H9 (cell line): Measurements from ENCODE around the gene OSTF1. TPM values are rescaled to one million over a fixed set of nuclear protein-coding genes. Genes with fewer than 3 reads are reported as not detected.

Experiments
- DNase-seq: peaks from one replicate; pipeline ENCODE4 v3.0.0-alpha.2; 2017
- H2AFZ ChIP-seq: one replicate; pipeline ENCODE4 v1.6.1; 2013; ENCODE audit warnings: mild to moderate bottlenecking, low read length, control low read depth, moderate library complexity
- H2AK5ac ChIP-seq: 2 replicates; pipeline ENCODE4 v1.6.1; 2013; ENCODE audit warnings: low read length, control low read depth, mixed read lengths; ENCODE audit not compliant: insufficient read length
- H2BK120ac ChIP-seq: one replicate; pipeline ENCODE4 v1.6.1; 2013; ENCODE audit warnings: low read depth, mild to moderate bottlenecking, low read length, control low read depth, inconsistent platforms; ENCODE audit not compliant: poor library complexity, severe bottlenecking
- H2BK12ac ChIP-seq: 2 replicates; pipeline ENCODE4 v1.6.1; 2013; ENCODE audit warnings: low read length, control low read depth, mixed read lengths, low read depth; ENCODE audit not compliant: insufficient read length
- H2BK15ac ChIP-seq: 2 replicates; pipeline ENCODE4 v1.6.1; 2013; ENCODE audit warnings: low read depth, low read length, control low read depth
- H2BK20ac ChIP-seq: one replicate; pipeline ENCODE4 v1.6.1; 2013; ENCODE audit warnings: low read depth, mild to moderate bottlenecking, low read length, control low read depth, inconsistent platforms; ENCODE audit not compliant: poor library complexity, severe bottlenecking
- H2BK5ac ChIP-seq: 2 replicates; pipeline ENCODE4 v1.6.1; 2013; ENCODE audit warnings: low read length, control low read depth, mixed read lengths; ENCODE audit not compliant: insufficient read length
- H3K14ac ChIP-seq: 2 replicates; pipeline ENCODE4 v1.6.1; 2013; ENCODE audit warnings: low read length, control low read depth; ENCODE audit not compliant: insufficient read depth
- H3K18ac ChIP-seq: 2 replicates; pipeline ENCODE4 v1.6.1; 2013; ENCODE audit warnings: low read depth, mild to moderate bottlenecking, mixed read lengths, low read length, control low read depth; ENCODE audit not compliant: insufficient read length
- H3K23ac ChIP-seq: 2 replicates; pipeline ENCODE4 v1.6.1; 2013; ENCODE audit warnings: low read length, control low read depth, mixed read lengths, low read depth; ENCODE audit not compliant: insufficient read length
- H3K23me2 ChIP-seq: 2 replicates; pipeline ENCODE4 v1.6.1; 2013; ENCODE audit warnings: low read depth, mild to moderate bottlenecking, mixed read lengths, low read length, control low read depth; ENCODE audit not compliant: insufficient read length, poor library complexity, severe bottlenecking
- H3K27ac ChIP-seq: 2 replicates; pipeline ENCODE4 v1.5.1; 2013; ENCODE audit warnings: low read length, control low read depth, mixed read lengths, low read depth; ENCODE audit not compliant: insufficient read length
- H3K27me3 ChIP-seq: 2 replicates; pipeline ENCODE4 v1.6.1; 2013; ENCODE audit warnings: low read length, control low read depth, inconsistent platforms; ENCODE audit not compliant: insufficient read depth
- H3K4ac ChIP-seq: 2 replicates; pipeline ENCODE4 v1.6.1; 2013; ENCODE audit warnings: low read depth, mild to moderate bottlenecking, control low read depth, inconsistent platforms, low read length, moderate library complexity
- H3K4me1 ChIP-seq: 2 replicates; pipeline ENCODE4 v1.6.1; 2013; ENCODE audit warnings: low read length, control low read depth, inconsistent platforms; ENCODE audit not compliant: insufficient read depth
- H3K4me2 ChIP-seq: 2 replicates; pipeline ENCODE4 v1.6.1; 2013; ENCODE audit warnings: low read length, control low read depth, mixed read lengths; ENCODE audit not compliant: insufficient read length, insufficient read depth
- H3K56ac ChIP-seq: 2 replicates; pipeline ENCODE4 v1.6.1; 2013; ENCODE audit warnings: low read depth, mild to moderate bottlenecking, mixed read lengths, low read length, control low read depth; ENCODE audit not compliant: insufficient read length
- H3K79me1 ChIP-seq: 2 replicates; pipeline ENCODE4 v1.6.1; 2013; ENCODE audit warnings: low read depth, mild to moderate bottlenecking, moderate library complexity, low read length, control low read depth, inconsistent platforms; ENCODE audit not compliant: insufficient read depth, poor library complexity, severe bottlenecking
- H3K79me2 ChIP-seq: 2 replicates; pipeline ENCODE4 v1.6.1; 2013; ENCODE audit warnings: low read length, control low read depth, inconsistent platforms; ENCODE audit not compliant: insufficient read depth
- H3K9ac ChIP-seq: 2 replicates; pipeline ENCODE4 v1.6.1; 2013; ENCODE audit warnings: low read length, control low read depth, mixed read lengths; ENCODE audit not compliant: insufficient read length; ENCODE audit errors: extremely low read depth
- H3K9me3 ChIP-seq: one replicate; pipeline ENCODE4 v1.6.1; 2013; ENCODE audit warnings: low read depth, low read length, inconsistent platforms; ENCODE audit not compliant: control insufficient read depth
- H3T11ph ChIP-seq: one replicate; pipeline ENCODE4 v1.6.1; 2013; ENCODE audit warnings: mild to moderate bottlenecking, low read length, control low read depth, inconsistent platforms
- H4K20me1 ChIP-seq: one replicate; pipeline ENCODE4 v1.6.1; 2013; ENCODE audit not compliant: control insufficient read depth, insufficient read length, insufficient read depth
- H4K5ac ChIP-seq: 2 replicates; pipeline ENCODE4 v1.6.1; 2013; ENCODE audit warnings: low read depth, mild to moderate bottlenecking, mixed read lengths, low read length, control low read depth; ENCODE audit not compliant: insufficient read length
- H4K8ac ChIP-seq: replicated peaks from 2 replicates; pipeline ENCODE4 v1.6.1; 2013; ENCODE audit warnings: low read length, control low read depth, mixed read lengths, low read depth; ENCODE audit not compliant: insufficient read length
- H4K91ac ChIP-seq: 2 replicates; pipeline ENCODE4 v1.6.1; 2013; ENCODE audit warnings: low read depth, mild to moderate bottlenecking, moderate library complexity, mixed read lengths, low read length, control low read depth; ENCODE audit not compliant: insufficient read length
- H3K27ac Mint-ChIP-seq, 3 experiments: 2 replicates in 2 of 3; 3 replicates in 1 of 3; pipeline ENCODE4 v1.8.0; 2020 to 2021; ENCODE audit warnings: mixed read lengths in 3 of 3, mild to moderate bottlenecking in 1 of 3, moderate library complexity in 1 of 3
- H3K27me3 Mint-ChIP-seq: 2 replicates; pipeline ENCODE4 v1.8.0; 2021; ENCODE audit warnings: low read depth, mild to moderate bottlenecking, moderate library complexity, mixed read lengths
- H3K36me3 Mint-ChIP-seq, 3 experiments: 2 replicates in 2 of 3; 3 replicates in 1 of 3; pipeline ENCODE4 v1.8.0; 2020 to 2021; ENCODE audit warnings: low read depth in 3 of 3, mixed read lengths in 3 of 3; ENCODE audit not compliant: insufficient read depth in 1 of 3
- H3K4me1 Mint-ChIP-seq, 2 experiments: 2 replicates each; pipeline ENCODE4 v1.8.0; 2020; ENCODE audit warnings: mixed read lengths in 2 of 2
- H3K4me3 Mint-ChIP-seq, 2 experiments: 2 replicates in 1 of 2; 3 replicates in 1 of 2; pipeline ENCODE4 v1.8.0; 2020 to 2021; ENCODE audit warnings: mild to moderate bottlenecking in 2 of 2, mixed read lengths in 2 of 2, moderate library complexity in 1 of 2
- H3K9me3 Mint-ChIP-seq, 2 experiments: 2 replicates in 1 of 2; 3 replicates in 1 of 2; pipeline ENCODE4 v1.8.0; 2020; ENCODE audit warnings: mild to moderate bottlenecking in 2 of 2, mixed read lengths in 2 of 2, moderate library complexity in 1 of 2
- WGBS: extraction: QIAGEN DNeasy Blood & Tissue Kit; methylation state at CpG from one replicate; pipeline ENCODE4 v1.1.7; 2013; ENCODE audit warnings: missing lambda C conversion rate, low lambda C conversion rate, mixed read lengths; ENCODE audit not compliant: insufficient read length; ENCODE audit errors: extremely low coverage; 5-methylcytosine and 5-hydroxymethylcytosine counted together
- total RNA-seq: library from RNA; stranded (reverse); gene quantifications from 2 replicates; pipeline ENCODE4 v1.2.1, GENCODE V29; 2021
- TF ChIP-seq, protein P1 (sequence below): fragments of 200-600 bp; sonication (generic); conservative IDR thresholded peaks from 3 replicates; pipeline ENCODE4 v1.8.0; 2021; ENCODE audit warnings: antibody characterized with exemption, mild to moderate bottlenecking

The OSTF1 gene
- total RNA-seq, 1 experiment from 2014 or later, result 16.1 TPM

DNA sequence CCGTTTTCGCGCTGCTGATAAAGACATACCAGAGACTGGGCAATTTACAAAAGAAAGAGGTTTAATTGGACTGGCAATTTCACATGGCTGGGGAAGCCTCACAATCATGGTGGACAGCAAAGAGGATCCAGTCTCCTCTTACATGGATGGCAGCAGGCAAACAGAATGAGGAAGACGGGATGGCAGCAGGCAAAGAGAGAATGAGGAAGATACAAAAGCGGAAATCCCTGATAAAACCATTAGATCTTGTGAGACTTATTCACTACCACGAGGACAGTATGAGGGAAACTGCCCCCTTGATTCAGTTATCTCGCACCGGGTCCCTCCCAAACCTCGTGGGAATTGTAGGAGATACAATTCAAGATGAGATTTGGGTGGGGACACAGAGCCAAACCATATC lies 95.0 kb downstream of the OSTF1 start:
- WGBS, result no CpG with 5 or more reads among the region's 9 CpGs
- H3K18ac ChIP-seq, result no peak overlapping the region

More for the DNA sequence above, 95.0 kb downstream of the OSTF1 start:
- no peak overlapping the region for H4K91ac ChIP-seq
- no peak overlapping the region for H4K8ac ChIP-seq
- H3K27ac ChIP-seq, result no peak overlapping the region
- no peak overlapping the region for H3K27ac Mint-ChIP-seq
- H3K4me1 Mint-ChIP-seq, result no peaks in the 10 kb centered on the region; a peak in 1 of 4 replicates
- no peak overlapping the region for H2BK5ac ChIP-seq
- H4K20me1 ChIP-seq, result no peaks in the 10 kb centered on the region
- H3K4ac ChIP-seq, result no peak overlapping the region
- H3K27me3 ChIP-seq, result no peaks in the 10 kb centered on the region
- H3K23ac ChIP-seq, result no peak overlapping the region
- H2AK5ac ChIP-seq, result no peak overlapping the region
- no peaks in the 10 kb centered on the region for H3K27me3 Mint-ChIP-seq
- H3K9ac ChIP-seq, result no peak overlapping the region
- H3K4me2 ChIP-seq, result no peak overlapping the region
- H2BK12ac ChIP-seq, result no peak overlapping the region
- TF ChIP-seq, protein P1, sequence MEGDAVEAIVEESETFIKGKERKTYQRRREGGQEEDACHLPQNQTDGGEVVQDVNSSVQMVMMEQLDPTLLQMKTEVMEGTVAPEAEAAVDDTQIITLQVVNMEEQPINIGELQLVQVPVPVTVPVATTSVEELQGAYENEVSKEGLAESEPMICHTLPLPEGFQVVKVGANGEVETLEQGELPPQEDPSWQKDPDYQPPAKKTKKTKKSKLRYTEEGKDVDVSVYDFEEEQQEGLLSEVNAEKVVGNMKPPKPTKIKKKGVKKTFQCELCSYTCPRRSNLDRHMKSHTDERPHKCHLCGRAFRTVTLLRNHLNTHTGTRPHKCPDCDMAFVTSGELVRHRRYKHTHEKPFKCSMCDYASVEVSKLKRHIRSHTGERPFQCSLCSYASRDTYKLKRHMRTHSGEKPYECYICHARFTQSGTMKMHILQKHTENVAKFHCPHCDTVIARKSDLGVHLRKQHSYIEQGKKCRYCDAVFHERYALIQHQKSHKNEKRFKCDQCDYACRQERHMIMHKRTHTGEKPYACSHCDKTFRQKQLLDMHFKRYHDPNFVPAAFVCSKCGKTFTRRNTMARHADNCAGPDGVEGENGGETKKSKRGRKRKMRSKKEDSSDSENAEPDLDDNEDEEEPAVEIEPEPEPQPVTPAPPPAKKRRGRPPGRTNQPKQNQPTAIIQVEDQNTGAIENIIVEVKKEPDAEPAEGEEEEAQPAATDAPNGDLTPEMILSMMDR, result no peak
- H3T11ph ChIP-seq, result no peak overlapping the region
- DNase-seq, result no peak
- peaks cover 0 to 2% of the 10 kb centered on the region in 2 experiments; a peak in 1 of 5 replicates for H3K9me3 Mint-ChIP-seq
- no peak overlapping the region for H3K56ac ChIP-seq
- H3K79me2 ChIP-seq, result no peaks in the 10 kb centered on the region; the same call in 1 of the 2 replicates
- no peak overlapping the region for H2AFZ ChIP-seq
- no peak overlapping the region for H4K5ac ChIP-seq
- no peak overlapping the region for H2BK20ac ChIP-seq
- no peaks in the 10 kb centered on the region for H3K23me2 ChIP-seq
- no peaks in the 10 kb centered on the region for H3K36me3 Mint-ChIP-seq
- H2BK120ac ChIP-seq, result no peak overlapping the region
- no peak overlapping the region for H2BK15ac ChIP-seq
- no peak overlapping the region for H3K4me3 Mint-ChIP-seq
- H3K9me3 ChIP-seq, result no peaks in the 10 kb centered on the region
- no peaks in the 10 kb centered on the region for H3K79me1 ChIP-seq
- no peak overlapping the region for H3K14ac ChIP-seq
- no peaks in the 10 kb centered on the region for H3K4me1 ChIP-seq
